Mesendoderm (in vitro differentiated cells): ENCODE data around the gene SULT2B1.

ENCODE experiments used
- DNase-seq: peaks from one replicate; pipeline ENCODE4 v3.0.0; 2013
- H2AK5ac ChIP-seq: 2 replicates; pipeline ENCODE4 v1.6.1; 2013; ENCODE audit warnings: low read length, inconsistent platforms
- H2BK120ac ChIP-seq: 2 replicates; pipeline ENCODE4 v1.6.1; 2013; ENCODE audit warnings: low read depth, mild to moderate bottlenecking, low read length, moderate library complexity, mixed read lengths
- H2BK15ac ChIP-seq: replicated peaks from 2 replicates; pipeline ENCODE4 v1.6.1; 2013; ENCODE audit warnings: low read depth, mild to moderate bottlenecking, moderate library complexity
- H2BK5ac ChIP-seq: 2 replicates; pipeline ENCODE4 v1.6.1; 2013; ENCODE audit warnings: low read length, inconsistent platforms
- H3K18ac ChIP-seq: 2 replicates; pipeline ENCODE4 v1.6.1; 2013; ENCODE audit warnings: mild to moderate bottlenecking, low read length, mixed read lengths
- H3K23ac ChIP-seq: one replicate; pipeline ENCODE4 v1.6.1; 2013; ENCODE audit warnings: low read length
- H3K27ac ChIP-seq: 2 replicates; pipeline ENCODE4 v1.5.1; 2013; ENCODE audit warnings: low read depth, mild to moderate bottlenecking, inconsistent platforms, low read length, moderate library complexity
- H3K27me3 ChIP-seq: 2 replicates; pipeline ENCODE4 v1.6.1; 2013; ENCODE audit warnings: low read length, control low read depth, mild to moderate bottlenecking, inconsistent platforms; ENCODE audit not compliant: insufficient read depth, poor library complexity
- H3K36me3 ChIP-seq: 2 replicates; pipeline ENCODE4 v1.6.1; 2013; ENCODE audit warnings: low read length, inconsistent platforms; ENCODE audit not compliant: control insufficient read depth, insufficient read depth
- H3K4ac ChIP-seq: one replicate; pipeline ENCODE4 v1.6.1; 2013; ENCODE audit warnings: low read depth, mild to moderate bottlenecking, low read length, moderate library complexity
- H3K4me1 ChIP-seq: 2 replicates; pipeline ENCODE4 v1.6.1; 2013; ENCODE audit warnings: low read depth, low read length, inconsistent platforms; ENCODE audit not compliant: control insufficient read depth
- H3K4me2 ChIP-seq: 2 replicates; pipeline ENCODE4 v1.6.1; 2013; ENCODE audit warnings: low read length
- H3K4me3 ChIP-seq: 2 replicates; pipeline ENCODE4 v1.5.1; 2013; ENCODE audit warnings: mild to moderate bottlenecking, low read length
- H3K56ac ChIP-seq: one replicate; pipeline ENCODE4 v1.6.1; 2013; ENCODE audit warnings: low read length
- H3K79me1 ChIP-seq: 2 replicates; pipeline ENCODE4 v1.6.1; 2013; ENCODE audit warnings: low read length, inconsistent platforms
- H3K79me2 ChIP-seq: 2 replicates; pipeline ENCODE4 v1.6.1; 2013; ENCODE audit warnings: mild to moderate bottlenecking, low read length; ENCODE audit not compliant: control insufficient read depth, insufficient read depth
- H3K9ac ChIP-seq: 2 replicates; pipeline ENCODE4 v1.6.1; 2013; ENCODE audit warnings: low read length, inconsistent platforms
- H4K5ac ChIP-seq: one replicate; pipeline ENCODE4 v1.6.1; 2013; ENCODE audit warnings: low read length
- H4K8ac ChIP-seq: one replicate; pipeline ENCODE4 v1.6.1; 2013; ENCODE audit warnings: low read depth, mild to moderate bottlenecking, control low read depth, low read length, moderate library complexity
- WGBS: extraction: QIAGEN DNeasy Blood & Tissue Kit; methylation state at CpG from one replicate; pipeline ENCODE4 v1.1.7; 2013; ENCODE audit warnings: low lambda C conversion rate, missing lambda C conversion rate; ENCODE audit not compliant: insufficient coverage; ENCODE audit errors: extremely low coverage; 5-methylcytosine and 5-hydroxymethylcytosine counted together

SULT2B1 gene

GRCh38 chr19:48560095-48560530 is 8.1 kb downstream of the SULT2B1 start:
- Histone ChIP-seq H2BK120ac (no peak overlapping the region), H3K4me1 (no peaks in the 10 kb centered on the region), H3K4me3 (no peak overlapping the region), H3K18ac (no peak overlapping the region), H3K27me3 (no peaks in the 10 kb centered on the region), H2BK15ac (no peak overlapping the region), H3K23ac (no peak overlapping the region), H3K4ac (no peak overlapping the region), H3K36me3 (no peaks in the 10 kb centered on the region), H3K79me2 (no peaks in the 10 kb centered on the region), H3K4me2 (no peak overlapping the region), H2BK5ac (no peak overlapping the region), H3K27ac (no peak overlapping the region), H2AK5ac (no peak overlapping the region), H3K9ac (no peak overlapping the region), H3K79me1 (no peaks in the 10 kb centered on the region), H3K56ac (no peak overlapping the region), H4K5ac (no peak overlapping the region), H4K8ac (no peak overlapping the region)
- no CpG with 5 or more reads among the region's 6 CpGs for WGBS
- DNase-seq, result peak; percentile 54

- no CpG with 5 or more reads among the region's 11 CpGs for WGBS
- no peaks in the 10 kb centered on the region for H3K36me3 ChIP-seq
- no peak overlapping the region for H4K8ac ChIP-seq
- no peak overlapping the region for H4K5ac ChIP-seq
- no peaks in the 10 kb centered on the region for H3K79me1 ChIP-seq
- no peaks in the 10 kb centered on the region for H3K27me3 ChIP-seq
- no peak for DNase-seq
- no peak overlapping the region for H3K4ac ChIP-seq
- H3K27ac ChIP-seq, result no peak overlapping the region
- H3K18ac ChIP-seq, result no peak overlapping the region
- H3K79me2 ChIP-seq, result no peaks in the 10 kb centered on the region
- H2BK5ac ChIP-seq, result no peak overlapping the region
- no peak overlapping the region for H3K23ac ChIP-seq
- no peak overlapping the region for H3K4me3 ChIP-seq
- no peak overlapping the region for H2AK5ac ChIP-seq
- peak overlapping the region; percentile 10 for H3K56ac ChIP-seq
- no peak overlapping the region for H3K4me2 ChIP-seq
- no peak overlapping the region for H3K9ac ChIP-seq
- no peak overlapping the region for H2BK120ac ChIP-seq
- H3K4me1 ChIP-seq, result no peaks in the 10 kb centered on the region
- no peak overlapping the region for H2BK15ac ChIP-seq
Measured at GRCh38 chr19:48561412-48561811, 9.4 kb downstream of the SULT2B1 start.

GRCh38 chr19:48565090-48565489 is 13.1 kb downstream of the SULT2B1 start:
- H3K4me1 ChIP-seq, result no peaks in the 10 kb centered on the region
- H4K5ac ChIP-seq, result no peak overlapping the region
- H3K27me3 ChIP-seq, result no peaks in the 10 kb centered on the region
- H3K79me2 ChIP-seq, result no peaks in the 10 kb centered on the region
- no peak overlapping the region for H3K23ac ChIP-seq
- H4K8ac ChIP-seq, result no peak overlapping the region
- H3K56ac ChIP-seq, result no peak overlapping the region
- H3K4me3 ChIP-seq, result no peak overlapping the region
- H2BK5ac ChIP-seq, result no peak overlapping the region
- no peak overlapping the region for H3K9ac ChIP-seq
- H3K36me3 ChIP-seq, result no peaks in the 10 kb centered on the region
- no peak overlapping the region for H3K4ac ChIP-seq
- H2AK5ac ChIP-seq, result no peak overlapping the region
- no peak overlapping the region for H3K27ac ChIP-seq
- DNase-seq, result no peak
- H3K79me1 ChIP-seq, result no peaks in the 10 kb centered on the region
- H2BK15ac ChIP-seq, result no peak overlapping the region
- H3K4me2 ChIP-seq, result no peak overlapping the region
- no CpG with 5 or more reads among the region's 7 CpGs for WGBS
- no peak overlapping the region for H3K18ac ChIP-seq
- no peak overlapping the region for H2BK120ac ChIP-seq

DNA sequence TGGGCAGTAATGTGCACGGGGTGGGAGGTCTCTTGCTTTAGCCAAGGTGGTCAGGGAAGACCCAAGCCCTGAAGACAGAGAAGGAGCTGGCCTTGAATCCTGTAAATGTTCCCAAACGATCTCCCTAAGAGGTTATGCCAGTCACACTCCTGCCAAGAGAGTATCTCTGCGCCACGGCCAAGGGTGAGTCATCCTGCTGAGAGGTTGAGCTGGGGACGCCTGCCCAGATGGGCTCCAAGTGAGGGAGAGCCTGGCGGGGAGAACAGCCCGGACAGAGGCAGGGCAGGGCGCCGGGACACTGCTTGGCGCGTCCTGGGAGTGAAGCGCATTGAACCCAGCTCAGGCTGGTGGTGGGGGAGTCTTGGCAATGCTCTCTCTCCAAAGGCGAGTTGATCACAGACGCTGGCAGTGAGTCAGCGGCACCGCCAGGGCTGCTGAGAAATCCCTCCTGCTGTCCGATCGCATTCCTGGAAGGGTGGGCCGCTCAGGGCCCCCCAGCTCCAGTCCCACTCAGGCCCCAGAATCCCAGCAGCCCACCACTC is 16.4 kb downstream of the SULT2B1 start:
- Histone ChIP-seq H3K4me2 (peak overlapping the region; percentile 31), H3K4ac (no peak overlapping the region), H2BK15ac (no peak overlapping the region), H2BK120ac (no peak overlapping the region), H3K18ac (peak overlapping the region; percentile 33), H2AK5ac (no peak overlapping the region), H3K27ac (peak overlapping the region; percentile 13), H3K79me1 (no peaks in the 10 kb centered on the region), H3K23ac (no peak overlapping the region), H3K9ac (peak overlapping the region; percentile 50), H4K8ac (no peak overlapping the region), H3K36me3 (no peaks in the 10 kb centered on the region), H3K4me1 (no peaks in the 10 kb centered on the region), H3K79me2 (no peaks in the 10 kb centered on the region), H2BK5ac (no peak overlapping the region), H3K27me3 (no peaks in the 10 kb centered on the region), H4K5ac (no peak overlapping the region), H3K4me3 (no peak overlapping the region), H3K56ac (peak overlapping the region; percentile 82)
- no CpG with 5 or more reads among the region's 19 CpGs for WGBS
- peak; percentile 88 for DNase-seq

GRCh38 chr19:48569814-48570213 is 17.8 kb downstream of the SULT2B1 start:
- Histone ChIP-seq H2AK5ac (no peak overlapping the region), H3K56ac (peak overlapping the region; percentile 15), H2BK5ac (no peak overlapping the region), H2BK15ac (no peak overlapping the region), H3K4me2 (no peak overlapping the region), H3K27ac (no peak overlapping the region), H3K36me3 (no peaks in the 10 kb centered on the region), H3K23ac (no peak overlapping the region), H2BK120ac (no peak overlapping the region), H3K4me3 (no peak overlapping the region), H3K27me3 (no peaks in the 10 kb centered on the region), H4K5ac (no peak overlapping the region), H3K18ac (no peak overlapping the region), H4K8ac (no peak overlapping the region), H3K79me1 (no peaks in the 10 kb centered on the region), H3K4me1 (no peaks in the 10 kb centered on the region), H3K9ac (no peak overlapping the region), H3K4ac (no peak overlapping the region), H3K79me2 (no peaks in the 10 kb centered on the region)
- WGBS, result no CpG with 5 or more reads among the region's 11 CpGs
- no peak for DNase-seq
